Stimulated activated memory B cell treated with anti-CD40 and anti-IgM and Interleukin-4, amounts not matched to agents 10 μg/mL and 1 μg/mL and 100 μg/mL, for 72 hours (primary cell): ENCODE measurements around the gene LNX1.

Experiments used
- ATAC-seq: fragments of 150-1000 bp; cut with Tn5 transposase; 2 replicates; pipeline ENCODE4 v1.10.0; 2021
- H3K27ac Mint-ChIP-seq: one replicate; pipeline ENCODE4 v1.8.0; 2022; ENCODE audit warnings: mild to moderate bottlenecking, mixed read lengths
- H3K27me3 Mint-ChIP-seq: one replicate; pipeline ENCODE4 v1.8.0; 2022; ENCODE audit warnings: mixed read lengths
- H3K36me3 Mint-ChIP-seq: one replicate; pipeline ENCODE4 v1.8.0; 2022; ENCODE audit warnings: mixed read lengths
- H3K4me1 Mint-ChIP-seq: one replicate; pipeline ENCODE4 v1.8.0; 2022; ENCODE audit warnings: mixed read lengths
- H3K4me3 Mint-ChIP-seq: one replicate; pipeline ENCODE4 v1.8.0; 2022; ENCODE audit warnings: mild to moderate bottlenecking, moderate library complexity, mixed read lengths
- H3K9me3 Mint-ChIP-seq: one replicate; pipeline ENCODE4 v1.8.0; 2022; ENCODE audit warnings: mixed read lengths

Gene LNX1

DNA sequence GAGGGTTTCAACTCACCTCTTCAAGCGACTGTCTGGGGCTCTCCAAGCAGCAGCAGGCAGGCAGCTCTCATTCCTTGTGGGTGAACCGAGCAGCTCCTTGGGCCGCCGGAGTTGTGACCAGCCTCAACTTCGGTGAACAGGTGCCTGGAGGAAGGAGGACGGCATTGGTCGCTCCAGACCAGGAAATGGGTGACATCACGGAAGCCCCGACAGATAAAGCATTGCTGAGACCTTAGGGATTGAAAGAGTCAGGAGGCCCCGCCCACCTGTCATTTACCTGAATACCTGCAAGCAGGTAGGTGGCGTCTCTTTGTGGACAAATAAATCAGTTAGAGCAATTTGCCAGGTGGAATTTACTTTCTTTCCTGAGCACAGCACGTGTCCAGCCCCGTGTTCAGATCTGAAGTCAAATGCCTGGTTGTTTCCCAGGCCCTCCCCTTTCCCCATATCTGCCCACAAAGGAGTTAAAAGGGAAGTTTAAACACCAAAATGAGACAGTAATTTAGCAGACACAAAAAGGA lies at the start of gene LNX1:
TSS of gene LNX1 (minus strand) at position 115 of the 521 bp plus-strand sequence. CDS start 17,484 bp downstream, outside the sequence.
- Mint-ChIP-seq H3K27me3 (peaks cover 58% of the 10 kb centered on the region), H3K9me3 (no peaks in the 10 kb centered on the region), H3K36me3 (no peaks in the 10 kb centered on the region), H3K4me3 (peak within 1 kb of the TSS; percentile 55), H3K4me1 (peaks cover 8% of the 10 kb centered on the region), H3K27ac (no peak within 1 kb of the TSS)
- no peak for ATAC-seq

DNA sequence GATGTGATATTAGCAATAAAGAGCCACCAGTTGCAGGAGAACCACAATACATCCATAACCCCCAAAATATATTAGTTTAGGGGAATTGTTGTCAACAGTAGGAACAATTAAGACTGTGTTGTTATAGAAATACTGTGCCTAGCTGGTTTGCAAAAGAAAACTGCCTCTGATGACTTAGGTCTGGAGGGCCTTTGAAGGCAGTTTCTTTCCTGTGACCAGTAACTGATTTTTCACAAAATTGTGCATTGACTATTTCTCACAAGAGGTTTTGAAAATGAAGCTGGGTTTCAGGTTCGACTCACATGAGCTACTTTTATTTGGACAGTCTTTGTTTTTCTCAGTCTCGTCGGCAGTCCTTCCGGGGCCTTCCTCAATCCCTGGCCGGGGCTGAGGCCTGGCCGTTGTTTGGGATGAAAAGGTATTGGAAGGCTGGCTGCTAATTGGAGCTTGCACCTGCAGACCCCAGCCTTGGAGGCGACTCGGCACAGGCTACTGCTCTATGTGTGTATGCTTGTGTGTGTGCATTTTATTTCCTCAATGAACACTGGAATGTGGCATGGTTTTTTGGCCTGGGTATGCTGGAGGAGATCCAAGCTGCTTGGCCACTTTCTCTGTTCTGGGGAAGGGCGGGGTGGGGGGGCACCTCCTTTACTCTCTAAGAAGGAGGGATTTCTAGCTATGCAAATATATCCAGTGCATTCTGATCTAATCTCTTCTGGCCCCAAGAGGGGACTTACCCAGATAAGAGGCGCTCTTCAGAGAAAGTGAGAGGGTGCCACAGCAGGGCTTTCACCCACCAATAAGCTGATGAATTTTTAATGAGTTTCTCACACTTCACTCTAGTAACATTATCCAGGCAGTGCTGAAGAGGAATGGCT lies 49.5 kb upstream of the LNX1 start:
- Mint-ChIP-seq H3K9me3 (no peaks in the 10 kb centered on the region), H3K27me3 (peaks cover 10% of the 10 kb centered on the region), H3K4me3 (no peak overlapping the region), H3K36me3 (no peaks in the 10 kb centered on the region), H3K4me1 (no peaks in the 10 kb centered on the region), H3K27ac (no peak overlapping the region)
- no peak for ATAC-seq

DNA sequence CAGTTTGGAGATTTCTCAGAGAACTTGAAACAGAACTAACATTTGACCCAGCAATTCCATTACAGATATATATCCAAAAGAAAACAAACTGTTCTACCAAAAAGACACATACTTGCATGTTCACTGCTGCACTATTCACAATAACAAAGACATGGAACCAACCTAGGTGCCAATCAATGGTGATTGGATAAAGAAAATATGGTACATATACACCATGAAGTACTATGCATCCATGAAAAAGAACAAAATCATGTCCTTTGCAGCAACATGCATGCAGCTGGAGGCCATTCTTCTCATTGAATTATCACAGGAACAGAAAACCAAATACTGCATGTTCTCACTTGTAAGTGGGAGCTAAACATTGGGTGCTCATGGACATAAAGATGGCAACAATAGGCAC lies 47.6 kb upstream of the LNX1 start:
- ATAC-seq, result no peak
- no peak overlapping the region for H3K4me3 Mint-ChIP-seq
- H3K27me3 Mint-ChIP-seq, result peaks cover 26% of the 10 kb centered on the region
- H3K27ac Mint-ChIP-seq, result no peak overlapping the region
- no peaks in the 10 kb centered on the region for H3K9me3 Mint-ChIP-seq
- H3K4me1 Mint-ChIP-seq, result no peaks in the 10 kb centered on the region
- no peaks in the 10 kb centered on the region for H3K36me3 Mint-ChIP-seq

DNA sequence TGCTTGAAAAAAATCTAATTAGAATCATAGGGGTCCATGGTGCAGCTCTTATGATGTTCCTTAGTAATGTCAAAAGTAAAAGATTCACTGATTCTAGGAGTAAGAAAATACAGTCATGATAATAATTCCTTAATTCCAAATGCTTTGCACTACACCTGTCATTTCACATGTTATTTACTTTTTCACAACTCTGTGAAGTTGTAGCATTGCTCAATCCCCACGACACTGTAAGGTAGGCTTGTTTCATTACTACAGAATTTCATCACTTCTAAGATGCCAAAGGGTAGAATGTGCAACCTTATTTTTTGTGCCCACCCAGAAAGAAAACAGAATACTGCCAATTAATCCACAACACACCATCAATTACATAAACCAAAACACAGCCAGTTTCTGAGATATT lies 46.1 kb upstream of the LNX1 start:
- H3K4me3 Mint-ChIP-seq, result no peak overlapping the region
- H3K9me3 Mint-ChIP-seq, result no peaks in the 10 kb centered on the region
- no peaks in the 10 kb centered on the region for H3K4me1 Mint-ChIP-seq
- H3K27me3 Mint-ChIP-seq, result peaks cover 38% of the 10 kb centered on the region
- H3K27ac Mint-ChIP-seq, result no peak overlapping the region
- no peaks in the 10 kb centered on the region for H3K36me3 Mint-ChIP-seq
- no peak for ATAC-seq

GRCh38 chr4:53635697-53636483 lies 44.6 kb upstream of the LNX1 start:
- no peak overlapping the region for H3K27ac Mint-ChIP-seq
- peaks cover 38% of the 10 kb centered on the region for H3K27me3 Mint-ChIP-seq
- no peaks in the 10 kb centered on the region for H3K36me3 Mint-ChIP-seq
- H3K4me3 Mint-ChIP-seq, result no peak overlapping the region
- no peaks in the 10 kb centered on the region for H3K4me1 Mint-ChIP-seq
- ATAC-seq, result no peak
- H3K9me3 Mint-ChIP-seq, result no peaks in the 10 kb centered on the region

GRCh38 chr4:53633608-53634007 lies 42.3 kb upstream of the LNX1 start:
- no peak overlapping the region for H3K4me3 Mint-ChIP-seq
- ATAC-seq, result no peak
- no peak overlapping the region for H3K27ac Mint-ChIP-seq
- H3K36me3 Mint-ChIP-seq, result no peaks in the 10 kb centered on the region
- H3K9me3 Mint-ChIP-seq, result no peaks in the 10 kb centered on the region
- H3K4me1 Mint-ChIP-seq, result no peaks in the 10 kb centered on the region
- peaks cover 38% of the 10 kb centered on the region for H3K27me3 Mint-ChIP-seq

DNA sequence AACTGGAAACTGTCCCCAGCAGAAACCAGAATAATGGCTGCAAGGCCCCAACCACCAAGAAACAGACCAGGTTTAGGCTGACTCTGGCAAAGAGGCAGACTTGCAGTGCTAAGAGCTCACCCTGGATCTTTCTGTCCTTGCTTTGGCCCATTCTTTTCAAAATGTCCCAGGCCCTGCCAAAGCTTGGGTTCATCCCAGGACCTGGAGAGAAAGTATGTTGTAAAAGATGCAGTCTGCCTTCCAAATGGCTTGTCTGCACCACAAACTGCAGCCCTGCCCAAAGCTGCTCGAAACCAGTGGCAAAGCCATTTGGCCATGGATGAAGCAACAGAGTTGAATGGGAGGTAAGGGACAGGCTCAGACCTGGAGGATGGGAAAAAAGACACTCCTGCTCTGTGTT lies 38.0 kb upstream of the LNX1 start:
- H3K9me3 Mint-ChIP-seq, result peaks cover 3% of the 10 kb centered on the region
- no peaks in the 10 kb centered on the region for H3K36me3 Mint-ChIP-seq
- ATAC-seq, result no peak
- H3K27me3 Mint-ChIP-seq, result peaks cover 16% of the 10 kb centered on the region
- H3K4me3 Mint-ChIP-seq, result no peak overlapping the region
- no peaks in the 10 kb centered on the region for H3K4me1 Mint-ChIP-seq
- no peak overlapping the region for H3K27ac Mint-ChIP-seq

GRCh38 chr4:53626491-53626890 lies 35.2 kb upstream of the LNX1 start:
- ATAC-seq, result no peak
- Mint-ChIP-seq H3K27ac (no peak overlapping the region), H3K4me3 (no peak overlapping the region), H3K27me3 (no peaks in the 10 kb centered on the region), H3K9me3 (peaks cover 8% of the 10 kb centered on the region), H3K4me1 (no peaks in the 10 kb centered on the region), H3K36me3 (no peaks in the 10 kb centered on the region)

- no peak for ATAC-seq
- Mint-ChIP-seq H3K4me3 (no peak overlapping the region), H3K27me3 (no peaks in the 10 kb centered on the region), H3K27ac (no peak overlapping the region), H3K4me1 (no peaks in the 10 kb centered on the region), H3K9me3 (peaks cover 8% of the 10 kb centered on the region), H3K36me3 (no peaks in the 10 kb centered on the region)
Measured at GRCh38 chr4:53625888-53626287, 34.6 kb upstream of the LNX1 start.

GRCh38 chr4:53622739-53623151 lies 31.5 kb upstream of the LNX1 start:
- H3K4me3 Mint-ChIP-seq, result no peak overlapping the region
- peaks cover 8% of the 10 kb centered on the region for H3K9me3 Mint-ChIP-seq
- no peak overlapping the region for H3K27ac Mint-ChIP-seq
- H3K36me3 Mint-ChIP-seq, result no peaks in the 10 kb centered on the region
- H3K4me1 Mint-ChIP-seq, result no peaks in the 10 kb centered on the region
- no peak for ATAC-seq
- no peaks in the 10 kb centered on the region for H3K27me3 Mint-ChIP-seq

DNA sequence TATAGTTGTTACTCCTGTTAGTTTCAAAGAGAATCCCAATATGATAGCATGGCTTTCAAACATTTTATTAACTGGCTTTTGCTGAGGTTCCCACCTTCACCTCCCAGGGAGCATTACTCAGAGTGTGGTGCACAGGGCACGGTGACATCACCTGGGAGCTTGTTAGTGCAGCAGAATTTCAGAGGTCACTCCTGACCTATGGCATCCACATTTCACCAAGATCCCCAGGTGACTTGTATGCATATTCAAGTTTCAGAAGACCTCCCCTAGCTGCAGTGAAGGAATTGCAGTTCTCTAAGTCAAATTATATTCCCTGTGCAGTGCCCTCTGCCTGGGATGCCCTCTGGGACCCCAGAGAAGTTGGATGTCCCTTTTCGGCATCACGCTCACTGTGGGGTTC lies 29.7 kb upstream of the LNX1 start:
- H3K27ac Mint-ChIP-seq, result no peak overlapping the region
- H3K36me3 Mint-ChIP-seq, result no peaks in the 10 kb centered on the region
- no peak overlapping the region for H3K4me3 Mint-ChIP-seq
- peaks cover 8% of the 10 kb centered on the region for H3K9me3 Mint-ChIP-seq
- H3K27me3 Mint-ChIP-seq, result no peaks in the 10 kb centered on the region
- no peak for ATAC-seq
- H3K4me1 Mint-ChIP-seq, result no peaks in the 10 kb centered on the region

GRCh38 chr4:53619431-53619830 lies 28.1 kb upstream of the LNX1 start:
- Mint-ChIP-seq H3K27ac (no peak overlapping the region), H3K4me3 (no peak overlapping the region), H3K36me3 (no peaks in the 10 kb centered on the region), H3K9me3 (peaks cover 6% of the 10 kb centered on the region), H3K4me1 (no peaks in the 10 kb centered on the region), H3K27me3 (peaks cover 2% of the 10 kb centered on the region)
- ATAC-seq, result no peak

- no peaks in the 10 kb centered on the region for H3K36me3 Mint-ChIP-seq
Measured at GRCh38 chr4:53618321-53618720, 27.0 kb upstream of the LNX1 start.

DNA sequence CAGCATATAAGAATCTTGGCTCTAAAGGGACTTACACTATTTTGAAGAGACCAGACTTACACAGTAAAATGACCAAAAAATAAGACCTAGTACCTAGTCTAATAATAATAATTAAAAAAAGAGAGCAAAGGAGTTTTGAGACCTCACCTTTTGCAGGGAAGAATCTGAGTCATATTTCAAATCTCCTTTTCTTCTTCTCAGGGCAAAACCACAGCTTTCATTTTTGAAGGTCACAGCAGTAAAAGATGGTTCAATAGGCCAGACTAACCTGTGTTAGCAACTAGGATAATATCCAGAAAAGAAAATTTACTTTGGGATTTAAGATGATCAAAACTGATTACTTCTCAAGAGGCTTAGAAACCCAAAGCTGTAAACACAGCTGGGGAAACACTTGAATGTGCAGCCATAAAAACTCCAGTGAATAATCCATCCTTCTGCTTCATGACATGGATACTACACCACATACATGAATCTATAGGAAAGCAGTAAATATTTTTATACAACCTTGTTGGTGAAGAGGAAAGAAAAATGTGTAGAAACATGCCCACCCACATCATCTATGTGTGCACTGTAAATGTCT lies 25.9 kb upstream of the LNX1 start:
- Mint-ChIP-seq H3K27me3 (peaks cover 10% of the 10 kb centered on the region), H3K4me1 (no peaks in the 10 kb centered on the region), H3K9me3 (peaks cover 3% of the 10 kb centered on the region), H3K27ac (no peak overlapping the region), H3K4me3 (no peak overlapping the region), H3K36me3 (no peaks in the 10 kb centered on the region)
- ATAC-seq, result no peak

More at GRCh38 chr4:53618321-53618720, 27.0 kb upstream of the LNX1 start:
- H3K27me3 Mint-ChIP-seq, result peaks cover 10% of the 10 kb centered on the region
- no peak overlapping the region for H3K27ac Mint-ChIP-seq
- ATAC-seq, result no peak
- no peaks in the 10 kb centered on the region for H3K4me1 Mint-ChIP-seq
- no peak overlapping the region for H3K4me3 Mint-ChIP-seq
- no peaks in the 10 kb centered on the region for H3K9me3 Mint-ChIP-seq

- Mint-ChIP-seq H3K9me3 (peaks cover 3% of the 10 kb centered on the region), H3K4me1 (no peaks in the 10 kb centered on the region), H3K4me3 (no peak overlapping the region), H3K27me3 (peaks cover 10% of the 10 kb centered on the region), H3K27ac (no peak overlapping the region), H3K36me3 (no peaks in the 10 kb centered on the region)
- no peak for ATAC-seq
Measured at GRCh38 chr4:53616219-53616618, 24.9 kb upstream of the LNX1 start.
